Measurements from ENCODE around the gene ZNF418. TPM values are rescaled to one million over a fixed set of nuclear protein-coding genes. Genes with fewer than 3 reads are reported as not detected.
"Not testable (repeated sequence)": the region's sequence is repeated elsewhere in the genome, so short reads cannot be mapped to it uniquely, and the experiment has no call there.

The ZNF418 gene
- total and polyA plus RNA-seq, 2 donors (not counting 1 experiment from before 2014, with no cell fraction given) = 3.3 to 8.4 TPM

- no peak for DNase-seq (ENCODE audit: low read depth in 2 of 2)
- no peaks in the 10 kb centered on the region for H3K79me2 ChIP-seq (ENCODE audit: control insufficient read depth, insufficient read depth, low read length)
- no peaks in the 10 kb centered on the region for H3K36me3 ChIP-seq (ENCODE audit: control insufficient read depth, insufficient read depth, low read length)
- no peak overlapping the region for H3K9ac ChIP-seq (ENCODE audit: insufficient read depth, low read length)
- H3K4me3 ChIP-seq (replicated peaks in 1 of 4; ENCODE audit: control extremely low read depth in 1 of 4, insufficient read depth in 1 of 4, low read depth in 3 of 4, low read length in 4 of 4) = no peak overlapping the region
- no peak overlapping the region for H3K27ac ChIP-seq (ENCODE audit: insufficient read depth, low read length)
- no peak overlapping the region for H2AFZ ChIP-seq (ENCODE audit: low read length)
- TF ChIP-seq CTCF (conservative IDR thresholded peaks at IDR 0.05 in 1 of 2, IDR thresholded peaks at IDR 0.05 in 1 of 2; ENCODE audit: low read depth in 1 of 2, low read length in 2 of 2) = no peak
- TF ChIP-seq EZH2 (IDR thresholded peaks at IDR 0.05; ENCODE audit: low read length, missing control alignments) = no peak
- H3K4me1 ChIP-seq (ENCODE audit: control insufficient read depth, extremely low read depth, insufficient read depth, low read length) = no peaks in the 10 kb centered on the region
- H3K4me2 ChIP-seq (ENCODE audit: extremely low read depth, insufficient read depth, low read length) = no peak overlapping the region
- H3K9me3 ChIP-seq (ENCODE audit: control insufficient read depth, insufficient read depth, low read depth, low read length) = no peaks in the 10 kb centered on the region
- H3K27me3 ChIP-seq (ENCODE audit: control insufficient read depth, insufficient read depth, low read length) = no peaks in the 10 kb centered on the region
- no peaks in the 10 kb centered on the region for H4K20me1 ChIP-seq (ENCODE audit: control insufficient read depth, extremely low read depth, insufficient read depth, low read length)
Measured at GRCh38 chr19:57903618-57904184, 31.5 kb downstream of the ZNF418 start.

GRCh38 chr19:57900311-57900710 is 34.9 kb downstream of the ZNF418 start:
- Histone ChIP-seq H3K27ac (ENCODE audit: insufficient read depth, low read length) (no peak overlapping the region), H3K27me3 (ENCODE audit: control insufficient read depth, insufficient read depth, low read length) (no peaks in the 10 kb centered on the region), H4K20me1 (ENCODE audit: control insufficient read depth, extremely low read depth, insufficient read depth, low read length) (no peaks in the 10 kb centered on the region), H3K9me3 (ENCODE audit: control insufficient read depth, insufficient read depth, low read depth, low read length) (no peaks in the 10 kb centered on the region), H2AFZ (ENCODE audit: low read length) (no peak overlapping the region), H3K4me2 (ENCODE audit: extremely low read depth, insufficient read depth, low read length) (no peak overlapping the region), H3K36me3 (ENCODE audit: control insufficient read depth, insufficient read depth, low read length) (no peaks in the 10 kb centered on the region), H3K4me1 (ENCODE audit: control insufficient read depth, extremely low read depth, insufficient read depth, low read length) (no peaks in the 10 kb centered on the region), H3K79me2 (ENCODE audit: control insufficient read depth, insufficient read depth, low read length) (no peaks in the 10 kb centered on the region), H3K9ac (ENCODE audit: insufficient read depth, low read length) (no peak overlapping the region), H3K4me3 (replicated peaks in 1 of 4; ENCODE audit: control extremely low read depth in 1 of 4, insufficient read depth in 1 of 4, low read depth in 3 of 4, low read length in 4 of 4) (no peak overlapping the region)
- TF ChIP-seq EZH2 (IDR thresholded peaks at IDR 0.05; ENCODE audit: low read length, missing control alignments) = no peak
- no peak for TF ChIP-seq CTCF (conservative IDR thresholded peaks at IDR 0.05 in 1 of 2, IDR thresholded peaks at IDR 0.05 in 1 of 2; ENCODE audit: low read depth in 1 of 2, low read length in 2 of 2)
- no peak for DNase-seq (ENCODE audit: low read depth in 2 of 2)

- not testable (repeated sequence) for H3K4me3 ChIP-seq (replicated peaks in 1 of 4; ENCODE audit: control extremely low read depth in 1 of 4, insufficient read depth in 1 of 4, low read depth in 3 of 4, low read length in 4 of 4); H3K4me2 ChIP-seq (ENCODE audit: extremely low read depth, insufficient read depth, low read length); H4K20me1 ChIP-seq (ENCODE audit: control insufficient read depth, extremely low read depth, insufficient read depth, low read length); H3K27ac ChIP-seq (ENCODE audit: insufficient read depth, low read length); H3K4me1 ChIP-seq (ENCODE audit: control insufficient read depth, extremely low read depth, insufficient read depth, low read length); H3K9ac ChIP-seq (ENCODE audit: insufficient read depth, low read length); H2AFZ ChIP-seq (ENCODE audit: low read length); H3K9me3 ChIP-seq (ENCODE audit: control insufficient read depth, insufficient read depth, low read depth, low read length); H3K36me3 ChIP-seq (ENCODE audit: control insufficient read depth, insufficient read depth, low read length); H3K27me3 ChIP-seq (ENCODE audit: control insufficient read depth, insufficient read depth, low read length)
- DNase-seq (ENCODE audit: low read depth in 2 of 2) = peak; percentile 52 to 97
- peaks cover 13% of the 10 kb centered on the region for H3K79me2 ChIP-seq (ENCODE audit: control insufficient read depth, insufficient read depth, low read length)
Measured at GRCh38 chr19:57890706-57891105, 44.5 kb downstream of the ZNF418 start.
